Measurements from ENCODE around the gene GSG1L. TPM values are rescaled to one million over a fixed set of nuclear protein-coding genes. Genes with fewer than 3 reads are reported as not detected.

GSG1L gene
- polyA plus RNA-seq, 2 donors = 0.12 to 0.19 TPM

GRCh38 chr16:27927266-27927901 is 136.1 kb downstream of the GSG1L start:
- H3K9me3 ChIP-seq (ENCODE audit: control insufficient read depth in 2 of 2, insufficient read depth in 1 of 2, low read depth in 1 of 2, low read length in 1 of 2) = peaks cover 3 to 6% of the 10 kb centered on the region in 2 donors
- H3K36me3 ChIP-seq (ENCODE audit: control insufficient read depth in 2 of 2, insufficient read depth in 2 of 2, low read length in 1 of 2) = no peaks in the 10 kb centered on the region
- peaks cover 0 to 2% of the 10 kb centered on the region in 2 donors for H3K4me1 ChIP-seq (ENCODE audit: control insufficient read depth in 2 of 2, insufficient read depth in 2 of 2, low read length in 1 of 2)
- H3K27ac ChIP-seq (ENCODE audit: low read depth in 2 of 2, low read length in 1 of 2) = no peak overlapping the region
- H3K4me3 ChIP-seq (ENCODE audit: low read depth in 1 of 2, low read length in 2 of 2) = no peak overlapping the region
- WGBS, 2 donors = 84 to 85% methylated on average over 13 of the region's 13 CpGs
- no peaks in the 10 kb centered on the region for H3K27me3 ChIP-seq (ENCODE audit: control insufficient read depth in 1 of 2, insufficient read depth in 2 of 2, low read length in 2 of 2)

GRCh38 chr16:27925612-27926011 is 137.9 kb downstream of the GSG1L start:
- Histone ChIP-seq H3K4me3 (ENCODE audit: low read depth in 1 of 2, low read length in 2 of 2) (no peak overlapping the region), H3K9me3 (ENCODE audit: control insufficient read depth in 2 of 2, insufficient read depth in 1 of 2, low read depth in 1 of 2, low read length in 1 of 2) (peaks cover 3 to 4% of the 10 kb centered on the region in 2 donors), H3K36me3 (ENCODE audit: control insufficient read depth in 2 of 2, insufficient read depth in 2 of 2, low read length in 1 of 2) (no peaks in the 10 kb centered on the region), H3K4me1 (ENCODE audit: control insufficient read depth in 2 of 2, insufficient read depth in 2 of 2, low read length in 1 of 2) (peaks cover 0 to 3% of the 10 kb centered on the region in 2 donors), H3K27me3 (ENCODE audit: control insufficient read depth in 1 of 2, insufficient read depth in 2 of 2, low read length in 2 of 2) (no peaks in the 10 kb centered on the region), H3K27ac (ENCODE audit: low read depth in 2 of 2, low read length in 1 of 2) (no peak overlapping the region)
- 47 to 60% methylated on average over 9 of the region's 9 CpGs for WGBS, 2 donors

- H3K4me3 ChIP-seq (ENCODE audit: low read depth in 1 of 2, low read length in 2 of 2) = no peak overlapping the region
- H3K27ac ChIP-seq (ENCODE audit: low read depth in 2 of 2, low read length in 1 of 2) = no peak overlapping the region
- peaks cover 0 to 7% of the 10 kb centered on the region in 2 donors for H3K4me1 ChIP-seq (ENCODE audit: control insufficient read depth in 2 of 2, insufficient read depth in 2 of 2, low read length in 1 of 2)
- no peaks in the 10 kb centered on the region for H3K27me3 ChIP-seq (ENCODE audit: control insufficient read depth in 1 of 2, insufficient read depth in 2 of 2, low read length in 2 of 2)
- H3K36me3 ChIP-seq (ENCODE audit: control insufficient read depth in 2 of 2, insufficient read depth in 2 of 2, low read length in 1 of 2) = no peaks in the 10 kb centered on the region
- 67 to 68% methylated on average over 4 of the region's 4 CpGs for WGBS, 2 donors
- H3K9me3 ChIP-seq (ENCODE audit: control insufficient read depth in 2 of 2, insufficient read depth in 1 of 2, low read depth in 1 of 2, low read length in 1 of 2) = peaks cover 0 to 4% of the 10 kb centered on the region in 2 donors
Observed at GRCh38 chr16:27924411-27925118, 138.9 kb downstream of the GSG1L start.

- peaks cover 0 to 4% of the 10 kb centered on the region in 2 donors for H3K9me3 ChIP-seq (ENCODE audit: control insufficient read depth in 2 of 2, insufficient read depth in 1 of 2, low read depth in 1 of 2, low read length in 1 of 2)
- 75 to 86% methylated on average over 1 of the region's 1 CpG for WGBS, 2 donors
- H3K4me3 ChIP-seq (ENCODE audit: low read depth in 1 of 2, low read length in 2 of 2) = no peak overlapping the region
- no peaks in the 10 kb centered on the region for H3K27me3 ChIP-seq (ENCODE audit: control insufficient read depth in 1 of 2, insufficient read depth in 2 of 2, low read length in 2 of 2)
- no peaks in the 10 kb centered on the region for H3K36me3 ChIP-seq (ENCODE audit: control insufficient read depth in 2 of 2, insufficient read depth in 2 of 2, low read length in 1 of 2)
- peaks cover 0 to 7% of the 10 kb centered on the region in 2 donors for H3K4me1 ChIP-seq (ENCODE audit: control insufficient read depth in 2 of 2, insufficient read depth in 2 of 2, low read length in 1 of 2)
- no peak overlapping the region for H3K27ac ChIP-seq (ENCODE audit: low read depth in 2 of 2, low read length in 1 of 2)
Observed at GRCh38 chr16:27923751-27924150, 139.8 kb downstream of the GSG1L start.

GRCh38 chr16:27922433-27922832 is 141.1 kb downstream of the GSG1L start:
- H3K4me3 ChIP-seq (ENCODE audit: low read depth in 1 of 2, low read length in 2 of 2) = no peak overlapping the region
- H3K9me3 ChIP-seq (ENCODE audit: control insufficient read depth in 2 of 2, insufficient read depth in 1 of 2, low read depth in 1 of 2, low read length in 1 of 2) = peaks cover 0 to 4% of the 10 kb centered on the region in 2 donors
- H3K27ac ChIP-seq (ENCODE audit: low read depth in 2 of 2, low read length in 1 of 2) = no peak overlapping the region
- H3K36me3 ChIP-seq (ENCODE audit: control insufficient read depth in 2 of 2, insufficient read depth in 2 of 2, low read length in 1 of 2) = no peaks in the 10 kb centered on the region
- H3K27me3 ChIP-seq (ENCODE audit: control insufficient read depth in 1 of 2, insufficient read depth in 2 of 2, low read length in 2 of 2) = no peaks in the 10 kb centered on the region
- 67% methylated on average over 6 of the region's 6 CpGs for WGBS, 2 donors
- H3K4me1 ChIP-seq (ENCODE audit: control insufficient read depth in 2 of 2, insufficient read depth in 2 of 2, low read length in 1 of 2) = peaks cover 0 to 7% of the 10 kb centered on the region in 2 donors

GRCh38 chr16:27921134-27921533 is 142.4 kb downstream of the GSG1L start:
- WGBS, 2 donors = 46 to 53% methylated on average over 4 of the region's 4 CpGs
- H3K27me3 ChIP-seq (ENCODE audit: control insufficient read depth in 1 of 2, insufficient read depth in 2 of 2, low read length in 2 of 2) = no peaks in the 10 kb centered on the region

GRCh38 chr16:27920391-27920891 is 143.1 kb downstream of the GSG1L start:
- H3K4me1 ChIP-seq (ENCODE audit: control insufficient read depth in 2 of 2, insufficient read depth in 2 of 2, low read length in 1 of 2) = peaks cover 0 to 5% of the 10 kb centered on the region in 2 donors
- no peak overlapping the region for H3K27ac ChIP-seq (ENCODE audit: low read depth in 2 of 2, low read length in 1 of 2)
- H3K9me3 ChIP-seq (ENCODE audit: control insufficient read depth in 2 of 2, insufficient read depth in 1 of 2, low read depth in 1 of 2, low read length in 1 of 2) = peaks cover 0 to 4% of the 10 kb centered on the region in 2 donors
- H3K36me3 ChIP-seq (ENCODE audit: control insufficient read depth in 2 of 2, insufficient read depth in 2 of 2, low read length in 1 of 2) = no peaks in the 10 kb centered on the region
- H3K27me3 ChIP-seq (ENCODE audit: control insufficient read depth in 1 of 2, insufficient read depth in 2 of 2, low read length in 2 of 2) = no peaks in the 10 kb centered on the region
- 7 to 8% methylated on average over 11 of the region's 11 CpGs for WGBS, 2 donors
- no peak overlapping the region for H3K4me3 ChIP-seq (ENCODE audit: low read depth in 1 of 2, low read length in 2 of 2)

More at GRCh38 chr16:27921134-27921533, 142.4 kb downstream of the GSG1L start:
- peaks cover 0 to 4% of the 10 kb centered on the region in 2 donors for H3K9me3 ChIP-seq (ENCODE audit: control insufficient read depth in 2 of 2, insufficient read depth in 1 of 2, low read depth in 1 of 2, low read length in 1 of 2)
- H3K36me3 ChIP-seq (ENCODE audit: control insufficient read depth in 2 of 2, insufficient read depth in 2 of 2, low read length in 1 of 2) = no peaks in the 10 kb centered on the region
- H3K4me1 ChIP-seq (ENCODE audit: control insufficient read depth in 2 of 2, insufficient read depth in 2 of 2, low read length in 1 of 2) = peaks cover 0 to 7% of the 10 kb centered on the region in 2 donors
- H3K27ac ChIP-seq (ENCODE audit: low read depth in 2 of 2, low read length in 1 of 2) = no peak overlapping the region
- H3K4me3 ChIP-seq (ENCODE audit: low read depth in 1 of 2, low read length in 2 of 2) = no peak overlapping the region

GRCh38 chr16:27918755-27919154 is 144.8 kb downstream of the GSG1L start:
- no peaks in the 10 kb centered on the region for H3K27me3 ChIP-seq (ENCODE audit: control insufficient read depth in 1 of 2, insufficient read depth in 2 of 2, low read length in 2 of 2)
- no peaks in the 10 kb centered on the region for H3K36me3 ChIP-seq (ENCODE audit: control insufficient read depth in 2 of 2, insufficient read depth in 2 of 2, low read length in 1 of 2)
- no peak overlapping the region for H3K4me3 ChIP-seq (ENCODE audit: low read depth in 1 of 2, low read length in 2 of 2)
- peaks cover 0 to 5% of the 10 kb centered on the region in 2 donors for H3K4me1 ChIP-seq (ENCODE audit: control insufficient read depth in 2 of 2, insufficient read depth in 2 of 2, low read length in 1 of 2)
- no peak overlapping the region for H3K27ac ChIP-seq (ENCODE audit: low read depth in 2 of 2, low read length in 1 of 2)
- peaks cover 0 to 4% of the 10 kb centered on the region in 2 donors for H3K9me3 ChIP-seq (ENCODE audit: control insufficient read depth in 2 of 2, insufficient read depth in 1 of 2, low read depth in 1 of 2, low read length in 1 of 2)
- 37 to 39% methylated on average over 5 of the region's 5 CpGs for WGBS, 2 donors

GRCh38 chr16:27917949-27918348 is 145.6 kb downstream of the GSG1L start:
- peaks cover 0 to 5% of the 10 kb centered on the region in 2 donors for H3K4me1 ChIP-seq (ENCODE audit: control insufficient read depth in 2 of 2, insufficient read depth in 2 of 2, low read length in 1 of 2)
- H3K4me3 ChIP-seq (ENCODE audit: low read depth in 1 of 2, low read length in 2 of 2) = no peak overlapping the region
- 77 to 79% methylated on average over 1 of the region's 1 CpG for WGBS, 2 donors
- H3K36me3 ChIP-seq (ENCODE audit: control insufficient read depth in 2 of 2, insufficient read depth in 2 of 2, low read length in 1 of 2) = no peaks in the 10 kb centered on the region
- no peak overlapping the region for H3K27ac ChIP-seq (ENCODE audit: low read depth in 2 of 2, low read length in 1 of 2)
- no peaks in the 10 kb centered on the region for H3K9me3 ChIP-seq (ENCODE audit: control insufficient read depth in 2 of 2, insufficient read depth in 1 of 2, low read depth in 1 of 2, low read length in 1 of 2)
- no peaks in the 10 kb centered on the region for H3K27me3 ChIP-seq (ENCODE audit: control insufficient read depth in 1 of 2, insufficient read depth in 2 of 2, low read length in 2 of 2)

Data from esophagus (tissue), 2 donors.